ENCODE data around the gene ZSCAN22. TPM values are rescaled to one million over a fixed set of nuclear protein-coding genes. Genes with fewer than 3 reads are reported as not detected.

The ZSCAN22 gene
- total RNA-seq, 1 donor from 2014 or later, result 1.5 TPM

- no peak overlapping the region for H3K27ac Mint-ChIP-seq
- no peak overlapping the region for H2AFZ ChIP-seq (replicated peaks)
- H3K9me3 Mint-ChIP-seq, result peaks cover 32% of the 10 kb centered on the region
- no peaks in the 10 kb centered on the region for H3K27me3 ChIP-seq
- H3K27me3 Mint-ChIP-seq (ENCODE audit: insufficient read depth, low read depth), result peaks cover 5% of the 10 kb centered on the region
- H3K36me3 Mint-ChIP-seq, result peaks cover 71% of the 10 kb centered on the region
- H3K4me1 Mint-ChIP-seq, result peaks cover 18% of the 10 kb centered on the region
- H3K27ac ChIP-seq, result no peak overlapping the region
- H4K20me1 ChIP-seq (ENCODE audit: low read depth), result peaks cover 39% of the 10 kb centered on the region
- H3K36me3 ChIP-seq, result peaks cover 3% of the 10 kb centered on the region
- peaks cover 36% of the 10 kb centered on the region for H3F3A ChIP-seq (ENCODE audit: low read depth)
- DNase-seq (ENCODE audit: low spot score), result peak; percentile 43
- no peaks in the 10 kb centered on the region for H3K9me3 ChIP-seq (ENCODE audit: low read depth)
- peak overlapping the region; percentile 98 for H3K4me3 Mint-ChIP-seq
- H3K4me3 ChIP-seq, result peak overlapping the region; percentile 93
- no peak overlapping the region for H3K9ac ChIP-seq
- TF ChIP-seq EZH2phosphoT487 (IDR thresholded peaks at IDR 0.05) (no peak), EZH2 (IDR thresholded peaks at IDR 0.05) (no peak), CTCF (IDR thresholded peaks at IDR 0.05) (no peak)
- H3K4me1 ChIP-seq, result peaks cover 8% of the 10 kb centered on the region
- H3K79me2 ChIP-seq (ENCODE audit: low read depth), result peaks cover 44% of the 10 kb centered on the region
- H3K4me2 ChIP-seq, result peak overlapping the region; percentile 80
These were observed 22.1 kb upstream of the ZSCAN22 start for GRCh38 chr19:58304748-58305064.

- no peak for TF ChIP-seq EZH2phosphoT487 (IDR thresholded peaks at IDR 0.05)
- no peak for TF ChIP-seq CTCF (IDR thresholded peaks at IDR 0.05)
- TF ChIP-seq EZH2 (IDR thresholded peaks at IDR 0.05), result no peak
- H3K9ac ChIP-seq, result peak within 1 kb of the TSS; percentile 52
- peak within 1 kb of the TSS; percentile 93 for H3K4me3 ChIP-seq
- no peaks in the 10 kb centered on the region for H3K9me3 ChIP-seq (ENCODE audit: low read depth)
- H3K36me3 Mint-ChIP-seq, result peaks cover 71% of the 10 kb centered on the region
- H3F3A ChIP-seq (ENCODE audit: low read depth), result peaks cover 40% of the 10 kb centered on the region
- H3K27me3 ChIP-seq, result no peaks in the 10 kb centered on the region
- H3K4me1 ChIP-seq, result peaks cover 8% of the 10 kb centered on the region
- H3K36me3 ChIP-seq, result peaks cover 3% of the 10 kb centered on the region
- H3K27ac Mint-ChIP-seq, result peak within 1 kb of the TSS; percentile 68
- H3K27ac ChIP-seq, result no peak within 1 kb of the TSS
- peak within 1 kb of the TSS; percentile 86 for H2AFZ ChIP-seq (replicated peaks)
- H3K4me3 Mint-ChIP-seq, result peak within 1 kb of the TSS; percentile 98
- H3K79me2 ChIP-seq (ENCODE audit: low read depth), result peaks cover 39% of the 10 kb centered on the region
- H3K9me3 Mint-ChIP-seq, result peaks cover 27% of the 10 kb centered on the region
- peaks cover 33% of the 10 kb centered on the region for H4K20me1 ChIP-seq (ENCODE audit: low read depth)
- H3K4me2 ChIP-seq, result peak within 1 kb of the TSS; percentile 80
- peak; percentile 97 for DNase-seq (ENCODE audit: low spot score)
- peaks cover 18% of the 10 kb centered on the region for H3K4me1 Mint-ChIP-seq
- H3K27me3 Mint-ChIP-seq (ENCODE audit: insufficient read depth, low read depth), result peaks cover 5% of the 10 kb centered on the region
These were observed 21.5 kb upstream of the ZSCAN22 start, which contains the start of gene ERVK3-1 for GRCh38 chr19:58305065-58305931. ERVK3-1 (plus strand) TSS chr19:58305377; CDS start chr19:58312169, 6,792 bp downstream.

GRCh38 chr19:58305932-58306323, 20.9 kb upstream of the ZSCAN22 start:
- Mint-ChIP-seq H3K27me3 (ENCODE audit: insufficient read depth, low read depth) (peaks cover 5% of the 10 kb centered on the region), H3K27ac (no peak overlapping the region), H3K36me3 (peaks cover 68% of the 10 kb centered on the region), H3K9me3 (peaks cover 22% of the 10 kb centered on the region), H3K4me1 (peaks cover 18% of the 10 kb centered on the region), H3K4me3 (peak overlapping the region; percentile 98)
- Histone ChIP-seq H3K27ac (no peak overlapping the region), H3K9ac (peak overlapping the region; percentile 52), H4K20me1 (ENCODE audit: low read depth) (peaks cover 27% of the 10 kb centered on the region), H2AFZ (replicated peaks) (no peak overlapping the region), H3K9me3 (ENCODE audit: low read depth) (no peaks in the 10 kb centered on the region), H3K79me2 (ENCODE audit: low read depth) (peaks cover 34% of the 10 kb centered on the region), H3K36me3 (peaks cover 3% of the 10 kb centered on the region), H3K27me3 (no peaks in the 10 kb centered on the region), H3K4me3 (peak overlapping the region; percentile 93), H3K4me2 (peak overlapping the region; percentile 80), H3F3A (ENCODE audit: low read depth) (peaks cover 40% of the 10 kb centered on the region), H3K4me1 (peaks cover 8% of the 10 kb centered on the region)
- TF ChIP-seq CTCF (IDR thresholded peaks at IDR 0.05) (no peak), EZH2 (IDR thresholded peaks at IDR 0.05) (no peak), EZH2phosphoT487 (IDR thresholded peaks at IDR 0.05) (no peak)
- no peak for DNase-seq (ENCODE audit: low spot score)
